Neural progenitor cell (in vitro differentiated cells): ENCODE measurements around the gene PPP1CC. TPM values are rescaled to one million over a fixed set of nuclear protein-coding genes. Genes with fewer than 3 reads are reported as not detected.

ENCODE experiments used
- DNase-seq: peaks from one replicate; pipeline ENCODE4 v3.0.0-alpha.2; 2016; ENCODE audit warnings: low spot score
- H2AFZ ChIP-seq: fragments of 200-600 bp; sonication (generic); replicated peaks from 2 replicates; pipeline ENCODE4 v1.6.1; 2016; ENCODE audit warnings: antibody characterized with exemption
- H3F3A ChIP-seq: fragments of 200-600 bp; sonication (generic); 2 replicates; pipeline ENCODE4 v1.6.1; 2016; ENCODE audit warnings: antibody characterized with exemption, low read depth
- H3K27ac ChIP-seq: fragments of 200-600 bp; sonication (generic); 2 replicates; pipeline ENCODE4 v1.5.1; 2016; ENCODE audit warnings: mild to moderate bottlenecking
- H3K27me3 ChIP-seq: fragments of 200-600 bp; sonication (generic); 2 replicates; pipeline ENCODE4 v1.6.1; 2016; ENCODE audit warnings: mild to moderate bottlenecking, moderate library complexity
- H3K36me3 ChIP-seq: fragments of 200-600 bp; sonication (generic); 2 replicates; pipeline ENCODE4 v1.5.1; 2016
- H3K4me1 ChIP-seq: fragments of 200-600 bp; sonication (generic); 2 replicates; pipeline ENCODE4 v1.6.1; 2016; ENCODE audit warnings: mixed run types
- H3K4me2 ChIP-seq: fragments of 200-600 bp; sonication (generic); 2 replicates; pipeline ENCODE4 v1.6.1; 2016
- H3K4me3 ChIP-seq: fragments of 200-600 bp; sonication (generic); 2 replicates; pipeline ENCODE4 v1.5.1; 2016
- H3K79me2 ChIP-seq: fragments of 200-600 bp; sonication (generic); 2 replicates; pipeline ENCODE4 v1.6.1; 2016; ENCODE audit warnings: low read depth
- H3K9ac ChIP-seq: fragments of 200-600 bp; sonication (generic); 2 replicates; pipeline ENCODE4 v1.6.1; 2016
- H3K9me3 ChIP-seq: fragments of 200-600 bp; sonication (generic); 2 replicates; pipeline ENCODE4 v1.5.1; 2016; ENCODE audit warnings: low read depth
- H4K20me1 ChIP-seq: fragments of 200-600 bp; sonication (generic); 2 replicates; pipeline ENCODE4 v1.6.1; 2016; ENCODE audit warnings: low read depth
- H3K27ac Mint-ChIP-seq: 3 replicates; pipeline ENCODE4 v1.8.0; 2021; ENCODE audit warnings: mixed read lengths
- H3K27me3 Mint-ChIP-seq: 2 replicates; pipeline ENCODE4 v1.8.0; 2022; ENCODE audit warnings: low read depth, mild to moderate bottlenecking, inconsistent platforms, moderate library complexity, mixed read lengths; ENCODE audit not compliant: insufficient read depth
- H3K36me3 Mint-ChIP-seq: 3 replicates; pipeline ENCODE4 v1.8.0; 2021; ENCODE audit warnings: mixed read lengths
- H3K4me1 Mint-ChIP-seq: 3 replicates; pipeline ENCODE4 v1.8.0; 2021; ENCODE audit warnings: mixed read lengths
- H3K4me3 Mint-ChIP-seq: 3 replicates; pipeline ENCODE4 v1.8.0; 2021; ENCODE audit warnings: mild to moderate bottlenecking, moderate library complexity, mixed read lengths
- H3K9me3 Mint-ChIP-seq: 3 replicates; pipeline ENCODE4 v1.8.0; 2020; ENCODE audit warnings: mixed read lengths
- EZH2 ChIP-seq: fragments of 200-600 bp; sonication (generic); IDR thresholded peaks from 2 replicates; pipeline ENCODE4 v1.6.1; 2017; ENCODE audit warnings: antibody characterized with exemption, mild to moderate bottlenecking, moderate library complexity
- EZH2phosphoT487 ChIP-seq: fragments of 200-600 bp; sonication (generic); IDR thresholded peaks from 2 replicates; pipeline ENCODE4 v1.6.1; 2017; ENCODE audit warnings: antibody characterized with exemption
- total RNA-seq: library from RNA; depleted of rRNA; stranded (reverse); fragments of >200 nt; gene quantifications from 2 replicates; pipeline ENCODE4 v1.2.3, GENCODE V29; 2015; ENCODE audit warnings: low replicate concordance
- TF ChIP-seq, protein P1 (sequence below): fragments of 200-600 bp; sonication (generic); IDR thresholded peaks from 2 replicates; pipeline ENCODE4 v1.5.1; 2017; ENCODE audit warnings: antibody characterized with exemption, mild to moderate bottlenecking

PPP1CC gene
- total RNA-seq, 1 donor from 2014 or later, result 629 TPM

DNA sequence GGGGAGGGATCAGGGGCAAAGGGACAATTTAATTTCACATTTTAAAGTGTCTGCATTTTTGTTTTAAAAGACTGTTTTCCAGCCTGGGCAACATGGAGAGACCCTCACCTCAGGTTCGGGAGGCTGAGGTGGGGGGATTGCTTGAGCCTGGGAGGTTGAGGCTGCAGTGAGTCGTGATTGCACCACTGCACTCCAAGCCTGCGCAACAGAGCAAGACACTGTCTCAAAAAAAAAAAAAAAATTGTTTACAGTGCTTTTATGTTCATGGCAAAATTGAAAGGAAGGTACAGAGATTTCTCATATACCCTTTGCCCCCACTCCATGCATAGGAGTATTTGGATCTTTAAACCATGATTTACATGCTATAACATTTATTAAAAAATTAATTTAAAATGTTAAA lies 37.4 kb downstream of the PPP1CC start:
- no peaks in the 10 kb centered on the region for H3K9me3 Mint-ChIP-seq
- Histone ChIP-seq H3K9ac (no peak overlapping the region), H2AFZ (no peak overlapping the region), H3K79me2 (no peaks in the 10 kb centered on the region), H3K27ac (no peak overlapping the region), H3K4me1 (no peaks in the 10 kb centered on the region), H3K4me3 (no peak overlapping the region), H3K27me3 (no peaks in the 10 kb centered on the region), H3F3A (no peaks in the 10 kb centered on the region), H3K36me3 (no peaks in the 10 kb centered on the region), H3K4me2 (no peak overlapping the region), H3K9me3 (no peaks in the 10 kb centered on the region), H4K20me1 (no peaks in the 10 kb centered on the region)
- H3K36me3 Mint-ChIP-seq, result no peaks in the 10 kb centered on the region
- TF ChIP-seq EZH2phosphoT487 (no peak), EZH2 (no peak)
- TF ChIP-seq, protein P1, sequence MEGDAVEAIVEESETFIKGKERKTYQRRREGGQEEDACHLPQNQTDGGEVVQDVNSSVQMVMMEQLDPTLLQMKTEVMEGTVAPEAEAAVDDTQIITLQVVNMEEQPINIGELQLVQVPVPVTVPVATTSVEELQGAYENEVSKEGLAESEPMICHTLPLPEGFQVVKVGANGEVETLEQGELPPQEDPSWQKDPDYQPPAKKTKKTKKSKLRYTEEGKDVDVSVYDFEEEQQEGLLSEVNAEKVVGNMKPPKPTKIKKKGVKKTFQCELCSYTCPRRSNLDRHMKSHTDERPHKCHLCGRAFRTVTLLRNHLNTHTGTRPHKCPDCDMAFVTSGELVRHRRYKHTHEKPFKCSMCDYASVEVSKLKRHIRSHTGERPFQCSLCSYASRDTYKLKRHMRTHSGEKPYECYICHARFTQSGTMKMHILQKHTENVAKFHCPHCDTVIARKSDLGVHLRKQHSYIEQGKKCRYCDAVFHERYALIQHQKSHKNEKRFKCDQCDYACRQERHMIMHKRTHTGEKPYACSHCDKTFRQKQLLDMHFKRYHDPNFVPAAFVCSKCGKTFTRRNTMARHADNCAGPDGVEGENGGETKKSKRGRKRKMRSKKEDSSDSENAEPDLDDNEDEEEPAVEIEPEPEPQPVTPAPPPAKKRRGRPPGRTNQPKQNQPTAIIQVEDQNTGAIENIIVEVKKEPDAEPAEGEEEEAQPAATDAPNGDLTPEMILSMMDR, result no peak
- no peak overlapping the region for H3K4me3 Mint-ChIP-seq
- no peak for DNase-seq
- H3K27ac Mint-ChIP-seq, result no peak overlapping the region
- H3K4me1 Mint-ChIP-seq, result peaks cover 3% of the 10 kb centered on the region
- H3K27me3 Mint-ChIP-seq, result peaks cover 2% of the 10 kb centered on the region

DNA sequence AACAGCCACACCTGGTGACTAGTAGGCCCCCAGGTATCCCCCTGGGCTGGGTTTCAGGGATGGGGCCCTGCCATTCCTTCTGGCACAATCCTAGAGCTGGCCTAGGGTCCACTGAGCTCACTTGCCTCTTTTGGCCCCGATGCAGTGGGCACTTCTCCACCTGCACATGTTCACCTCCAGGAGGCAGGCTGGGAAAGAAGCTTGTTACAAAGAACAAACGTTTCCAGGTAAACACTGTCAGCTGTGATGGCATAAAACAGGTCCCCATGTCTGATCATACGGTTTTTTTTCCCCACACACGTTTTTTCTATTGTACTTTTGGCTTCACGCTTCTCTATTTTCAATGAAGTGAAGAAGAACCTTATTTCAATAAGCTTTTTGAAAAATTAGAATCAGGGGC lies 37.9 kb downstream of the PPP1CC start:
- no peak overlapping the region for H3K9ac ChIP-seq
- no peaks in the 10 kb centered on the region for H3K9me3 ChIP-seq
- H2AFZ ChIP-seq, result no peak overlapping the region
- Mint-ChIP-seq H3K36me3 (no peaks in the 10 kb centered on the region), H3K27me3 (peaks cover 2% of the 10 kb centered on the region), H3K27ac (no peak overlapping the region), H3K9me3 (no peaks in the 10 kb centered on the region), H3K4me3 (no peak overlapping the region), H3K4me1 (peaks cover 3% of the 10 kb centered on the region)
- H3K4me1 ChIP-seq, result no peaks in the 10 kb centered on the region
- no peak for TF ChIP-seq EZH2phosphoT487
- TF ChIP-seq, protein P1, result peak; percentile 22
- no peaks in the 10 kb centered on the region for H3F3A ChIP-seq
- H4K20me1 ChIP-seq, result no peaks in the 10 kb centered on the region
- DNase-seq, result peak; percentile 18
- H3K36me3 ChIP-seq, result no peaks in the 10 kb centered on the region
- H3K27ac ChIP-seq, result no peak overlapping the region
- no peaks in the 10 kb centered on the region for H3K27me3 ChIP-seq
- H3K79me2 ChIP-seq, result no peaks in the 10 kb centered on the region
- H3K4me3 ChIP-seq, result no peak overlapping the region
- H3K4me2 ChIP-seq, result no peak overlapping the region

DNA sequence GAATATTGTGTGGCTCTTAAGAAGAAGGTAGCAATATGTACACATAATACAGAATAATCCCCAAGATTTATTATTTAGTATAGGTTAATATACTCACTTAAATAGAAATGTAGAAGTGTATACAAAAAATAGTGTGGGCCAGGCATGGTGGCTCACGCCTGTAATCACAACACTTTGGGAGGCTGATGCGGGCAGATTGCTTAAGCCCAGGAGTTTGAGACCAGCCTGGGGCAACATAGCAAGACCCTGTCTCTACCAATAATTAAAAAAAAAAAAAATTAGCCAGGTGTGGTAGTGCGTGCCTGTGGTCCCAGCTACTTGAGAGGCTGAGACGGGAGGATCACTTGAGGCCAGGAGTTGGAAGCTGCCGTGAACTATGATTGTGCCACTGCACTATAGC lies 38.5 kb downstream of the PPP1CC start:
- Histone ChIP-seq H4K20me1 (no peaks in the 10 kb centered on the region), H3K4me3 (no peak overlapping the region), H3K27ac (no peak overlapping the region), H3K9me3 (no peaks in the 10 kb centered on the region), H3K36me3 (no peaks in the 10 kb centered on the region), H3K9ac (no peak overlapping the region), H3K4me1 (no peaks in the 10 kb centered on the region), H3F3A (no peaks in the 10 kb centered on the region), H2AFZ (no peak overlapping the region), H3K79me2 (no peaks in the 10 kb centered on the region), H3K4me2 (no peak overlapping the region), H3K27me3 (no peaks in the 10 kb centered on the region)
- TF ChIP-seq EZH2 (no peak), EZH2phosphoT487 (no peak)
- TF ChIP-seq, protein P1, result no peak
- Mint-ChIP-seq H3K27ac (no peak overlapping the region), H3K36me3 (no peaks in the 10 kb centered on the region), H3K9me3 (no peaks in the 10 kb centered on the region), H3K27me3 (peaks cover 5% of the 10 kb centered on the region), H3K4me1 (peaks cover 3% of the 10 kb centered on the region), H3K4me3 (no peak overlapping the region)
- DNase-seq, result no peak
